ENCODE measurements around the gene MYO3A.

Gene MYO3A

GRCh38 chr10:26216585-26217395 lies 282.8 kb downstream of the MYO3A start, which contains the start of gene GAD2:
Gene GAD2 (plus strand): TSS chr10:26216774. CDS start chr10:26216810, 36 bp downstream.
- DNase-seq = no peak

GRCh38 chr10:26217396-26218086 lies 283.5 kb downstream of the MYO3A start:
- no peak for DNase-seq

- no peak for DNase-seq
These were observed 285.6 kb downstream of the MYO3A start for GRCh38 chr10:26219676-26220075.

- no peak for DNase-seq
These were observed 286.9 kb downstream of the MYO3A start for GRCh38 chr10:26220901-26221300.

- no peak for DNase-seq
These were observed 287.5 kb downstream of the MYO3A start for GRCh38 chr10:26221541-26221940.

GRCh38 chr10:26222563-26222962 lies 288.5 kb downstream of the MYO3A start:
- no peak for DNase-seq

GRCh38 chr10:26225322-26225721 lies 291.3 kb downstream of the MYO3A start:
- DNase-seq = no peak

- DNase-seq = no peak
These were observed 293.8 kb downstream of the MYO3A start for GRCh38 chr10:26227786-26228185.

GRCh38 chr10:26232174-26232573 lies 298.1 kb downstream of the MYO3A start:
- DNase-seq = no peak

GRCh38 chr10:26235761-26236160 lies 301.7 kb downstream of the MYO3A start:
- DNase-seq = no peak

- DNase-seq = no peak
These were observed 304.3 kb downstream of the MYO3A start for GRCh38 chr10:26238378-26238777.

- DNase-seq = no peak
These were observed 308.8 kb downstream of the MYO3A start for GRCh38 chr10:26242706-26243350.

GRCh38 chr10:26243351-26243720 lies 309.3 kb downstream of the MYO3A start:
- no peak for DNase-seq

GRCh38 chr10:26249681-26250080 lies 315.7 kb downstream of the MYO3A start:
- DNase-seq = no peak

GRCh38 chr10:26251925-26252324 lies 317.9 kb downstream of the MYO3A start:
- no peak for DNase-seq

GRCh38 chr10:26254616-26255015 lies 320.6 kb downstream of the MYO3A start:
- DNase-seq = no peak

- DNase-seq = no peak
These were observed 325.3 kb downstream of the MYO3A start for GRCh38 chr10:26259341-26259740.
